Left cardiac atrium (tissue), 4 donors: ENCODE results near the gene EAPP. TPM values are rescaled to one million over a fixed set of nuclear protein-coding genes. Genes with fewer than 3 reads are reported as not detected.
A peak's percentile ranks its signal among the peaks of the same experiment; 100 is the strongest.
"Not testable (repeated sequence)": the region's sequence is repeated elsewhere in the genome, so short reads cannot be mapped to it uniquely, and the experiment has no call there.

ENCODE experiments used
- ATAC-seq, 2 donors: fragments of 200-7000 bp; cut with Tn5 transposase; one replicate each; pipeline ENCODE4 v1.9.1; 2020; ENCODE audit warnings: mild to moderate bottlenecking in 2 of 2, moderate library complexity in 2 of 2
- DNase-seq: peaks from one replicate; pipeline ENCODE4 v3.0.0-alpha.2; 2020
- intact Hi-C, 2 donors: fragments of 100-400 bp; cut with DNase I; formaldehyde crosslinking; loops; one replicate each; pipeline versions ENCODE4 v1.14.1 to v1.15.1; 2022 to 2023
- total RNA-seq, 2 donors: library from RNA; stranded (reverse); fragmentation: NEBNext Ultra II Directional; extraction: Animal tissue kit (Norgen Biotek cat#: 25700); gene quantifications; one replicate each; pipeline ENCODE4 v1.2.1, GENCODE V29; 2021
- donor health status: DM: no; HTN: yes; CAD: no.
- donor health status: DM: no; HTN: yes; CAD: no; lungs with severe emphysema.
- donor health status: DM: yes; HTN: yes; CAD: no.
- donor health status: Dilated cardiomyopathy.

EAPP gene
- total RNA-seq, 2 donors from 2014 or later: 15.9 to 20.9 TPM

GRCh38 chr14:34540181-34541059, 919 bp upstream of the EAPP start:
- intact Hi-C loops, DNase-seq, ATAC-seq: not testable (repeated sequence)

- intact Hi-C loops: no loop called here
- no peak for ATAC-seq
- no peak for DNase-seq
These were observed 562 bp downstream of the EAPP start for GRCh38 chr14:34538871-34539406.

DNA sequence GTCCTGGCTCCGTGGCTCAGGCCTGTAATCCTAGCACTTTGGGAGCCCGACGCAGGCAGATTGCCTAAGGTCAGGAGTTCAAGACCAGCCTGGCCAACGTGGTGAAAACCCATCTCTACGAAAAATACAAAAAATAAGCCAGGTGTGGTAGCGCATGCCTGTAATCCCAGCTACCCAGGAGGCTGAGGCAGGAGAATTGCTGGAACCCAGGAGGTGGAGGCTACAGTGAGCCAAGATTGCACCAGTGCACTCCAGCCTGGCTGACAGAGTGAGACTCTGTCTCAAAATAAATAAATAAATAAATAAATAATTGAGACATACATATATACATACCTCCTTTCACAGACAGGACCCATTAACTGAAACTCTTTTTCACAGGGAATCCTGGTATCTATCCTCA, 1.4 kb downstream of the EAPP start:
- DNase-seq, ATAC-seq, intact Hi-C loops: not testable (repeated sequence)

DNA sequence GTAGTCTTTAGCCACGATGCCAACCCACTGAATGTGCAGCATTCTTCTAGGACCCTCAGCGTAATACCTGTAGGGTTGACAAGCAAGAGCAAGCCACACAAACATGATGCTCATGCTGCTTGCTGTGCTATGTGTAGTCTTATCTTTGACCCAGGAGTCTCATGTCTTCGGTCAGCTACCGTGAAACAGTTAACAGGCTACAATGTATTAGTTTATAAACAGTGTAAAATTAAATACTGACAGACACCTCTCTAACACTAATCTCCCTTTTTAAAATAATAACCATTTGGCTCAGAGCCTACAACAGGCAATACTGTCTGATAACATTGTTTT, 1.9 kb downstream of the EAPP start:
- no peak for ATAC-seq
- intact Hi-C loops: no loop called here
- DNase-seq: no peak

GRCh38 chr14:34536951-34537676, 2.4 kb downstream of the EAPP start:
- DNase-seq: no peak
- intact Hi-C loops: no loop called here
- ATAC-seq: no peak

- DNase-seq (no peak), ATAC-seq (no peak)
- intact Hi-C loops: no loop called here
These were observed 11.9 kb downstream of the EAPP start for GRCh38 chr14:34527591-34527990.

GRCh38 chr14:34524216-34524615, 15.3 kb downstream of the EAPP start:
- intact Hi-C loops, DNase-seq, ATAC-seq: not testable (repeated sequence)

- DNase-seq: no peak
- intact Hi-C loops: no loop called here
- no peak for ATAC-seq
These were observed 17.0 kb downstream of the EAPP start for GRCh38 chr14:34522496-34522895.

DNA sequence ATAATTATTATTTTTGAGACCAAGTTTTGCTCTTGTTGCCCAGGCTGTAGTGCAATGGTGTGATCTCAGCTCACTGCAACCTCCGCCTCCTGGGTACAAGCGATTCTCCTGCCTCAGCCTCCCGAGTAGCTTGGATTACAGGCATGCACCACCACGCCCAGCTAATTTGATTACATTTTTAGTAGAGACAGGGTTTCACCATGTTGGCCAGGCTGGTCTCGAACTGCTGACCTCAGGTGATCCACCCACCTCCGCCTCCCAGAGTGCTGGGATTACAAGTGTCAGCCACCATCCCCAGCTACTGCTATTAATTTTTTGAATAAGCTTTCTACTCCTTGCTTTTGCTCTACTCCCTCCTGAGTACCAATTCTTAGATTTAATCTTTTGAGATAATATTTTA, 18.4 kb downstream of the EAPP start:
- intact Hi-C loops, ATAC-seq, DNase-seq: not testable (repeated sequence)

DNA sequence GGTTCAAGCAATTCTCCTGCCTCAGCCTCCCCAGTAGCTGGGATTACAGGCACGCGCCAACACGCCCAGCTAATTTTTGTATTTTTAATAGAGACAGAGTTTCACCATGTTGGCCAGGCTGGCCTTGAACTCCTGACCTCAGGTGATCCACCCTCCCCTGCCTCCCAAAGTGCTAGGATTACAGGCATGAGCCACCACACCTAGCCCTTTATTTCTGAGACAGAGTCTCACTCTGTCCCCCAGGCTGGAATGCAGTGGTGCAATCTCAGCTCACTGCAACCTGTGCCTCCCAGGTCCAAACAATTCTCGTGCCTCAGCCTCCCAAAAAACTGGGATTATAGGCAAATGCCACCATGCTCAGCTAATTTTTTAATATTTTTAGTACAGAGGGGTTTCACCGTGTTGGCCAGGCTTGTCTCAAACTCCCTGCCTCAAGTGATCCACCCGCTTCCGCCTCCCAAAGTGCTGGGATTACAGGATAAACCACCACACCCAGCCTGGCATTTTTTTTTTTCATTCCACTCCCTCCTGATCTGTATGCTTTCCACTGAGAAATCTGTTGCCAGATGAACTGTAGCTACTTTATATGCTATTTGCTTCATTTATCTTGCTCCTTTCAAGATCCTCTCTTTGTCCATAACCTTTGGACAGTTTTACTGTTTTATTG, 19.1 kb downstream of the EAPP start:
- ATAC-seq, intact Hi-C loops, DNase-seq: not testable (repeated sequence)

DNA sequence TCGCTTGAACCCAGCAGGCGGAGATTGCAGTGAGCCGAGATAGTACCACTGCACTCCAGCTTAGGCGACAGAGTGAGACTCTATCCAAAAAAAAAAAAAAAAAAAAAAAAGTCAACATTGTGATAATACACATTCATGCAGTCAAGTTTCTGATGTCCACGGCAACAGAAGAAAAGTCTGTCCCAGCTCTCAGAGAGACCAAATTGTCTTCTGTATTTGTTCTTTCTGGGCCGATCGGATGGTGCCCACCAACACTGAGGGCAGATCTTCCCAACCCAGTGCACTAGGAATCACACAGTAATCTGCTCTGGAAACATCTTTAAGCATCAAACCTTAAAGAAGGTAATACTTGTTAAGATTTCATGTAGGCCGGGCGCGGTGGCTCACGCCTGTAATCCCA, 31.6 kb downstream of the EAPP start:
- ATAC-seq (no peak), DNase-seq (no peak)
- intact Hi-C loops: no loop called here

- ATAC-seq: no peak
- no peak for DNase-seq
- intact Hi-C loops: no loop called here
These were observed 32.0 kb downstream of the EAPP start for GRCh38 chr14:34507459-34507858.

GRCh38 chr14:34505124-34505491, 34.4 kb downstream of the EAPP start:
- ATAC-seq, DNase-seq, intact Hi-C loops: not testable (repeated sequence)

GRCh38 chr14:34504027-34504426, 35.5 kb downstream of the EAPP start:
- ATAC-seq, intact Hi-C loops, DNase-seq: not testable (repeated sequence)

GRCh38 chr14:34502545-34503225, 36.8 kb downstream of the EAPP start:
- intact Hi-C loops: no loop called here
- no peak for ATAC-seq

GRCh38 chr14:34502001-34502400, 37.5 kb downstream of the EAPP start:
- ATAC-seq (peak in 1 of 2 donors; percentile 42), DNase-seq (no peak)
- intact Hi-C loops: no loop called here

More at GRCh38 chr14:34502545-34503225, 36.8 kb downstream of the EAPP start:
- no peak for DNase-seq

DNA sequence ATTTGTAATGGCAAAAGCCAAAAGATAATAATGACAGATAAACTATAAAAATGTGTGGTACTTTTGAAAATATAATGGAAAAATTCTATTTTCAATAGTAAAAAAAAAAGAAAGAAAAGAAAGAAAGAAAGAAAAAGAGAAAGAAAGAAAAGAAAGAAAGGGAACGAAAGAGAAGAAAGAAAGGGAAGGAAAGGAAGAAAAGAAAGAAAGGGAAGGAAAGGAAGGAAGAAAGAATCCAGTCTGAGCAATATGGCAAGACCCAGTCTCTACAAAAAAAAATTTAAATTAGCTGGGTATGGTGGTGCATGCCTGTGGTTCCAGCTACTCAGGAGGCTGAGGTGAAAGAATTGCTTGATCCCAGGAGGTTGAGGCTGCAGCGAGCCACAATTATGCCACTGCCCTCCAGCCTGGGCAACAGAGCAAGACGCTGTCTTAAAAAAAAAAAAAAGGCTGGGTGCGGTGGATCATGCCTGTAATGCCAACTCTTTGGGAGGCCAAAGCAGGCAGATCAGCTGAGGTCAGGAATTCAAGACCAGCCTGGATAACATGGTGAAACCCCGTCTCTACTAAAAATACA, 38.4 kb downstream of the EAPP start:
- no peak for DNase-seq
- intact Hi-C loops: no loop called here

DNA sequence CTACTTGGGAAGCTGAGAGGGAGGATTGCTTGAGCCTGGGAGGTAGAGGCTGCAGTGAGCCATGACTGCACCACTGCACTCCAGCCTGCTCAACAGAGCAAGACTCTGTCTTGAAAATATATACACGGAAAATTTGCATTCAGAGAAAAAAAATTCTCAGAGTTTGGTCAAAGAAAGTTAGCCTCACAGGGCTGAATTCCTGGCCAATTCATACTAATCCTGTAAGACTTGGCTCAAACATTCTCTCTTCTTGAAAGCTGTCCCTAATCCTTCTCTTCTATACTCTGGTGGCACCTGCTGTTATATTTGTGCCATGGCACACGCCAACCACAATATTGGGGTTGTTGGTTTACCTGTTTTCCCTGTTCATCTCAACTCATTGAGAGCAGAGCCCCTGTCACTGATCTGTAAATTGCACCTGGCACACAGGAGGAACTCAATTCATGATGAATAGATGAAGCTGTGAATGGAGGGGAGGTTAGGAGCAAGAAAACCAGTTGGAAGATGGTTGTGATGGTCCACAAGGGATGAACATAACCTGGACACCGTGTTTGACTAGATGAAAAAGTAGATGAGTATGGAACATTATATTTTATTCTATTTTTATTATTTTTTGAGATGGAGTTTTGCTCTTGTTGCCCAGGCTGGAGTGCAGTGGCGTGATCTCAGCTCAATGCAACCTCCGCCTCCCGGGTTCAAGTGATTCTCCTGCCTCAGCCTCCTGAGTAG, 40.7 kb downstream of the EAPP start:
- no peak for ATAC-seq
- intact Hi-C loops: loop anchor here in 1 of 2 donors (10.0 kb wide), 2 partner anchors 134 to 164 kb away; no protein-coding TSS in a partner anchor
- no peak for DNase-seq

More for the DNA sequence above, 38.4 kb downstream of the EAPP start:
- no peak for ATAC-seq
